Endothelial cell of umbilical vein (primary cell): ENCODE results near the gene MCHR1. TPM values are rescaled to one million over a fixed set of nuclear protein-coding genes. Genes with fewer than 3 reads are reported as not detected.
"Not testable (repeated sequence)": the region's sequence is repeated elsewhere in the genome, so short reads cannot be mapped to it uniquely, and the experiment has no call there.

Source experiments
- BruUV-seq: library from RNA; stranded (reverse); fragments of 400-500 nt; replicated peaks from 2 replicates; lab custom pipeline; 2021; lab: Mats Ljungman, UMichigan
- CTCF ChIA-PET: fragments of 300-600, 350-600 bp; sonication (Branson Sonifier 250); formaldehyde crosslinking; loops from one replicate; lab custom pipeline; 2021; ENCODE audit warnings: antibody characterized with exemption, inconsistent platforms; lab: Charles Lee
- POLR2A ChIA-PET: fragments of 300-600, 350-600 bp; sonication (Branson Sonifier 250); formaldehyde crosslinking; loops from one replicate; lab custom pipeline; 2021; ENCODE audit warnings: antibody characterized with exemption, inconsistent platforms; lab: Charles Lee
- DNase-seq: peaks from one replicate; pipeline ENCODE4 v3.0.0-alpha.2; 2011; ENCODE audit warnings: low read depth, low spot score
- FAIRE-seq: peaks from 2 replicates; lab custom pipeline; 2011; peaks lifted over from hg19 to GRCh38; lab: Jason Lieb, UNC
- H2AFZ ChIP-seq: 2 replicates; pipeline ENCODE4 v1.6.0; 2012; ENCODE audit warnings: low read depth, low read length, control low read depth, inconsistent platforms
- H3K27ac ChIP-seq: 2 replicates; pipeline ENCODE4 v1.5.1; 2011; ENCODE audit warnings: low read depth, mild to moderate bottlenecking, control low read depth, low read length, moderate library complexity; ENCODE audit not compliant: insufficient read depth
- H3K27me3 ChIP-seq, 2 experiments: 2 replicates each; pipeline versions ENCODE4 v1.6.0 to v1.6.1; 2011; ENCODE audit warnings: low read length in 2 of 2, mixed read lengths in 1 of 2; ENCODE audit not compliant: control insufficient read depth in 2 of 2, insufficient read depth in 2 of 2
- H3K36me3 ChIP-seq, 2 experiments: 2 replicates in 1 of 2; 3 replicates in 1 of 2; pipeline ENCODE4 v1.5.1; 2011; ENCODE audit warnings: low read length in 2 of 2, mild to moderate bottlenecking in 1 of 2, moderate library complexity in 1 of 2; ENCODE audit not compliant: control insufficient read depth in 2 of 2, insufficient read depth in 2 of 2; ENCODE audit errors: extremely low read depth in 1 of 2
- H3K4me1 ChIP-seq: 3 replicates; pipeline ENCODE4 v1.5.1; 2011; ENCODE audit warnings: mild to moderate bottlenecking, low read length; ENCODE audit not compliant: control insufficient read depth, insufficient read depth; ENCODE audit errors: extremely low read depth
- H3K4me2 ChIP-seq: 2 replicates; pipeline ENCODE4 v1.6.1; 2011; ENCODE audit warnings: low read length, control low read depth, mixed read lengths; ENCODE audit not compliant: insufficient read depth
- H3K4me3 ChIP-seq, 3 experiments: fragments of 200-600 bp in 1 of 3; sonication (generic), shearing (Covaris generic) in 1 of 3; replicated peaks in 1 of 3; 2 replicates each; pipeline ENCODE4 v1.5.1; 2011 to 2016; ENCODE audit warnings: control low read depth in 3 of 3, low read length in 3 of 3, mild to moderate bottlenecking in 2 of 3, inconsistent platforms in 1 of 3, low read depth in 1 of 3, moderate library complexity in 1 of 3; ENCODE audit not compliant: insufficient read depth in 1 of 3
- H3K79me2 ChIP-seq: 2 replicates; pipeline ENCODE4 v1.6.0; 2012; ENCODE audit warnings: low read length, inconsistent platforms; ENCODE audit not compliant: control insufficient read depth, insufficient read depth
- H3K9ac ChIP-seq: replicated peaks from 2 replicates; pipeline ENCODE3; 2011; ENCODE audit warnings: low read length, control low read depth; ENCODE audit not compliant: insufficient read depth; ENCODE audit errors: extremely low read depth
- H3K9me1 ChIP-seq: replicated peaks from 3 replicates; pipeline ENCODE4 v1.6.0; 2011; ENCODE audit warnings: mild to moderate bottlenecking, low read length; ENCODE audit not compliant: control insufficient read depth, insufficient read depth; ENCODE audit errors: extremely low read depth
- H3K9me3 ChIP-seq: replicated peaks from 2 replicates; pipeline ENCODE4 v1.5.1; 2012; ENCODE audit warnings: low read length, inconsistent platforms; ENCODE audit not compliant: control insufficient read depth, insufficient read depth
- H4K20me1 ChIP-seq: replicated peaks from 2 replicates; pipeline ENCODE3; 2011; ENCODE audit warnings: mild to moderate bottlenecking, low read length; ENCODE audit not compliant: control insufficient read depth, insufficient read depth; ENCODE audit errors: extremely low read depth
- POLR2AphosphoS5 ChIP-seq: IDR thresholded peaks from 2 replicates; pipeline ENCODE4 v1.6.1; 2012; ENCODE audit warnings: low read depth, mild to moderate bottlenecking, control low read depth, low read length, moderate library complexity; ENCODE audit not compliant: insufficient read depth
- dilution Hi-C: fragments of 300-500 bp; cut with MboI; formaldehyde crosslinking; loops from one replicate; pipeline ENCODE4 v1.15.0; 2019; ENCODE audit warnings: low sequenced_read_pairs; ENCODE audit not compliant: extremely low pct_ligation_motif_present
- intact Hi-C: fragments of 100-400 bp; cut with micrococcal nuclease; formaldehyde crosslinking; loops from one replicate; pipeline ENCODE4 v1.10.0; 2022
- polyA plus RNA-seq, 4 experiments: library from polyadenylated mRNA; depleted of rRNA in 3 of 4; stranded (reverse) in 3 of 4; unstranded in 1 of 4; fragments of >200 nt; gene quantifications; 2 replicates each; pipeline versions ENCODE4 v1.2.1 to v1.2.3, GENCODE V29; 2011 to 2012; ENCODE audit warnings: missing spikeins in 1 of 4
- total RNA-seq: library from RNA; stranded (reverse); gene quantifications from 2 replicates; pipeline ENCODE4 v1.2.3, GENCODE V29; 2021

Gene MCHR1
- total and polyA plus RNA-seq, 2 donors (not counting 3 experiments of a cell fraction or from before 2014, with no cell fraction given) = not detected

- H2AFZ ChIP-seq = no peak overlapping the region
- no TSS peak for BruUV-seq
- H3K27me3 ChIP-seq = peaks cover 3 to 4% of the 10 kb centered on the region in 2 experiments
- FAIRE-seq (no peak), DNase-seq (no peak)
- ChIA-PET CTCF (interaction anchor here (0.6 to 2.7 kb wide), 5 partner anchors 10 to 279 kb away, joined by 3 to 17 read pairs (median 3); no protein-coding TSS in a partner anchor), POLR2A (interaction anchor here (0.7 kb wide), 1 partner anchor 417 kb away, joined by 3 read pairs; no protein-coding TSS in a partner anchor)
- H3K27ac ChIP-seq = no peak overlapping the region
- dilution Hi-C loops (no loop called here), intact Hi-C loops (no loop called here)
- H3K9me1 ChIP-seq = no peaks in the 10 kb centered on the region
- no peaks in the 10 kb centered on the region for H4K20me1 ChIP-seq
- no peaks in the 10 kb centered on the region for H3K9me3 ChIP-seq
- no peaks in the 10 kb centered on the region for H3K36me3 ChIP-seq
- no peak for TF ChIP-seq POLR2AphosphoS5
- H3K9ac ChIP-seq = no peak overlapping the region
- peaks cover 4% of the 10 kb centered on the region for H3K4me1 ChIP-seq
- no peaks in the 10 kb centered on the region for H3K79me2 ChIP-seq
- no peak overlapping the region for H3K4me2 ChIP-seq
- H3K4me3 ChIP-seq = no peak overlapping the region
Measured at GRCh38 chr22:40716116-40716515, 36.8 kb downstream of the MCHR1 start.

- CTCF ChIA-PET = interaction anchor here (0.6 to 0.9 kb wide), 2 partner anchors 17 to 184 kb away, joined by 3 to 4 read pairs; no protein-coding TSS in a partner anchor
- H3K4me3 ChIP-seq, H4K20me1 ChIP-seq, H3K9ac ChIP-seq, dilution Hi-C loops, H3K9me1 ChIP-seq, H3K36me3 ChIP-seq, H3K79me2 ChIP-seq, BruUV-seq, H3K4me2 ChIP-seq, H3K27ac ChIP-seq, H2AFZ ChIP-seq, POLR2A ChIA-PET, H3K9me3 ChIP-seq, FAIRE-seq, H3K27me3 ChIP-seq, H3K4me1 ChIP-seq, intact Hi-C loops, DNase-seq: not testable (repeated sequence)
Measured at GRCh38 chr22:40717657-40718056, 38.4 kb downstream of the MCHR1 start.
